Liver (tissue), 9 donors: ENCODE data around the gene ARMC5. TPM values are rescaled to one million over a fixed set of nuclear protein-coding genes. Genes with fewer than 3 reads are reported as not detected.
A peak's percentile ranks its signal among the peaks of the same experiment; 100 is the strongest.

Experiments
- DNase-seq: peaks from one replicate; pipeline ENCODE4 v3.0.0-alpha.2; 2017; ENCODE audit warnings: low spot score
- H3K27ac ChIP-seq, 2 donors: one replicate each; pipeline ENCODE4 v1.7.0; 2013; ENCODE audit warnings: inconsistent platforms in 2 of 2, low read length in 2 of 2, control low read depth in 1 of 2, low read depth in 1 of 2, mild to moderate bottlenecking in 1 of 2
- H3K27me3 ChIP-seq, 4 donors: one replicate each; pipeline versions ENCODE4 v1.6.1 to v1.7.0; 2013; ENCODE audit warnings: low read length in 3 of 4, inconsistent platforms in 1 of 4, mild to moderate bottlenecking in 1 of 4, moderate library complexity in 1 of 4; ENCODE audit not compliant: control insufficient read depth in 4 of 4, insufficient read depth in 4 of 4
- H3K36me3 ChIP-seq, 4 donors: one replicate each; pipeline versions ENCODE4 v1.6.1 to v1.7.0; 2013; ENCODE audit warnings: low read length in 3 of 4, mild to moderate bottlenecking in 3 of 4, low read depth in 1 of 4, moderate library complexity in 1 of 4; ENCODE audit not compliant: control insufficient read depth in 4 of 4, insufficient read depth in 3 of 4
- H3K4me1 ChIP-seq, 4 donors: one replicate each; pipeline versions ENCODE4 v1.6.1 to v1.7.0; 2013; ENCODE audit warnings: low read length in 3 of 4, mild to moderate bottlenecking in 3 of 4, moderate library complexity in 1 of 4; ENCODE audit not compliant: control insufficient read depth in 4 of 4, insufficient read depth in 4 of 4
- H3K4me3 ChIP-seq, 3 donors: one replicate each; pipeline versions ENCODE4 v1.6.1 to v1.7.0; 2013; ENCODE audit warnings: low read length in 3 of 3, control low read depth in 1 of 3, low read depth in 1 of 3, mild to moderate bottlenecking in 1 of 3
- H3K9ac ChIP-seq, 2 donors: one replicate each; pipeline ENCODE4 v1.7.0; 2013; ENCODE audit warnings: low read length in 2 of 2, mild to moderate bottlenecking in 2 of 2, moderate library complexity in 2 of 2, control low read depth in 1 of 2, low read depth in 1 of 2
- H3K9me3 ChIP-seq, 4 donors: one replicate each; pipeline versions ENCODE4 v1.6.1 to v1.7.0; 2013; ENCODE audit warnings: low read length in 3 of 4; ENCODE audit not compliant: control insufficient read depth in 4 of 4
- ATF3 ChIP-seq: IDR thresholded peaks from 2 replicates; pipeline ENCODE4 v1.6.1; 2016; ENCODE audit warnings: antibody characterized with exemption
- CTCF ChIP-seq: fragments of 150-350 bp; IDR thresholded peaks from 2 replicates; pipeline ENCODE4 v1.5.1; 2017; ENCODE audit warnings: improper control_type of control experiment, low read depth, low read length; ENCODE audit not compliant: missing input control
- EGR1 ChIP-seq, 2 donors: IDR thresholded peaks; 2 replicates each; pipeline ENCODE4 v1.6.1; 2016 to 2018; ENCODE audit warnings: antibody characterized with exemption in 2 of 2, low read depth in 2 of 2
- FOXA1 ChIP-seq: IDR thresholded peaks from 2 replicates; pipeline ENCODE4 v1.6.1; 2016; ENCODE audit warnings: antibody characterized with exemption
- FOXA2 ChIP-seq: IDR thresholded peaks from 2 replicates; pipeline ENCODE4 v1.6.1; 2016; ENCODE audit warnings: antibody characterized with exemption
- GABPA ChIP-seq, 2 donors: IDR thresholded peaks in 1 of 2; conservative IDR thresholded peaks in 1 of 2; 2 replicates each; pipeline ENCODE4 v1.6.1; 2016; ENCODE audit warnings: antibody characterized with exemption in 2 of 2, mild to moderate bottlenecking in 1 of 2, moderate library complexity in 1 of 2
- HNF4A ChIP-seq, 2 donors: conservative IDR thresholded peaks; 2 replicates each; pipeline ENCODE4 v1.6.1; 2016; ENCODE audit warnings: antibody characterized with exemption in 2 of 2, mild to moderate bottlenecking in 2 of 2
- HNF4G ChIP-seq: IDR thresholded peaks from 2 replicates; pipeline ENCODE4 v1.6.1; 2016; ENCODE audit warnings: antibody characterized with exemption
- JUND ChIP-seq, 2 donors: IDR thresholded peaks; 2 replicates each; pipeline ENCODE4 v1.6.1; 2016; ENCODE audit warnings: antibody characterized with exemption in 2 of 2
- NR2F2 ChIP-seq: IDR thresholded peaks from 2 replicates; pipeline ENCODE4 v1.6.1; 2016; ENCODE audit warnings: antibody characterized with exemption
- RAD21 ChIP-seq, 2 donors: IDR thresholded peaks; 2 replicates each; pipeline ENCODE4 v1.6.1; 2016; ENCODE audit warnings: antibody characterized with exemption in 2 of 2, mild to moderate bottlenecking in 2 of 2
- REST ChIP-seq: IDR thresholded peaks from 2 replicates; pipeline ENCODE4 v1.6.1; 2016; ENCODE audit warnings: antibody characterized with exemption, mild to moderate bottlenecking
- RXRA ChIP-seq, 2 donors: IDR thresholded peaks; 2 replicates each; pipeline ENCODE4 v1.6.1; 2017 to 2018; ENCODE audit warnings: antibody characterized with exemption in 2 of 2, mild to moderate bottlenecking in 1 of 2
- SP1 ChIP-seq: IDR thresholded peaks from 2 replicates; pipeline ENCODE4 v1.6.1; 2018; ENCODE audit warnings: antibody characterized with exemption, mild to moderate bottlenecking
- TAF1 ChIP-seq: conservative IDR thresholded peaks from 2 replicates; pipeline ENCODE4 v1.6.1; 2016; ENCODE audit warnings: antibody characterized with exemption, mild to moderate bottlenecking
- YY1 ChIP-seq: IDR thresholded peaks from 2 replicates; pipeline ENCODE4 v1.6.1; 2016; ENCODE audit warnings: antibody characterized with exemption, mild to moderate bottlenecking
- ZBTB33 ChIP-seq: IDR thresholded peaks from 2 replicates; pipeline ENCODE4 v1.6.1; 2016; ENCODE audit warnings: antibody characterized with exemption
- WGBS: extraction: QIAGEN DNeasy Blood & Tissue Kit; methylation state at CpG from one replicate; pipeline ENCODE4 v1.1.7; 2013; 5-methylcytosine and 5-hydroxymethylcytosine counted together
- polyA plus RNA-seq, 2 donors: library from polyadenylated mRNA; stranded (reverse) in 1 of 2; unstranded in 1 of 2; fragments of 200-250 nt in 1 of 2; fragments of >200 nt in 1 of 2; fragmentation: Nextera tagmentation in 1 of 2; extraction: Ambion mirVana in 1 of 2; gene quantifications; one replicate each; pipeline versions ENCODE4 v1.2.1 to v1.2.3, GENCODE V29; 2013 to 2015
- total RNA-seq, 2 donors: library from RNA; depleted of rRNA; stranded (reverse); fragments of >200 nt; gene quantifications; one replicate each; pipeline ENCODE4 v1.2.3, GENCODE V29; 2014
- TF ChIP-seq, protein P1 (sequence below): IDR thresholded peaks from 2 replicates; pipeline ENCODE4 v1.6.1; 2016; ENCODE audit warnings: antibody characterized with exemption
- donor health status: healthy.
- donor health status: healthy.
- donor health status: healthy.
- donor health status: healthy.
- donor health status: healthy.

The ARMC5 gene
- total and polyA plus RNA-seq, 4 donors = 5.4 to 13.3 (median 11.4) TPM

DNA sequence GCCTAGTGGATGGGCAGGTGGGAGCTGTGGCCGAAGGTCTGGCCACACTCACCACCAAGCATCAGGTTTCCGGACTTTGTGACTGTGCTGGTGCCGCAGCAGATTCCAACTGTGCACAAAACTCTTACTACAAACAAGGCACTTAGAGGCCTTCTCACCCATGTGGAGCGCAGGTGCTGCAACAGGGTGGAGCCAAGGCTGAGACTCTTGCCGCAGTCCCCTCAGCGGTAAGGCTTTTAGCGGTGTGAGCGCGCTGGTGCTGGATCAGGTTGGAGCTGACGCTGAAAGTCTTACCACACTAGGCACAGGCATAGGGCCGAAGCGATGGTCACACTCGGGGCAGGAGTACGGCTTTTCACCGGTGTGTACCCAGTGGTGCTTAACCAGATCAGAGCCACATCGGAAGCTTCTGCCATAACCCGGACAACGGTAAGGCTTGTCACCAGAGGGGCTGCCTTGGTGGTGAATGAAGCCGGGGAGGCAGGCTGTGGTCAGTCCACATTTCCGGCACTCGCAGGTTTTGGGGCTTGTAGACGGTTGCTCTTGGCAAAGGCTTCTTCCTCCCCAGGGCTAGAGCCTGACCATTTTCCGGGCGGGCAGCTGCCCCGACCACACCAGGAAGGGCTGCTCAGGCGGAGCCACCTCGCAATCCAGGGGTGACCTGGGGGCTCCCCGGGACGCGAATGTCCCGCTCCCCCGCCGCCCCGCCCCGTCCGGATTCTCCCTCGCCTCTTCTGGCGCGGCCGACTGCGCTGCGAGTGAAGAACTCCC lies 1.0 kb upstream of the ARMC5 start:
- TF ChIP-seq, protein P1, sequence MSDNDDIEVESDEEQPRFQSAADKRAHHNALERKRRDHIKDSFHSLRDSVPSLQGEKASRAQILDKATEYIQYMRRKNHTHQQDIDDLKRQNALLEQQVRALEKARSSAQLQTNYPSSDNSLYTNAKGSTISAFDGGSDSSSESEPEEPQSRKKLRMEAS = peak; percentile 28
- TF ChIP-seq NR2F2 (no peak), REST (no peak), ATF3 (no peak), EGR1 (IDR thresholded peaks at IDR 0.05; ENCODE audit: low read depth in 2 of 2) (no peak), HNF4A (conservative IDR thresholded peaks at IDR 0.05) (peak; percentile 65 to 71), RXRA (IDR thresholded peaks at IDR 0.05) (peak in 1 of 2 donors; percentile 18), FOXA2 (no peak), HNF4G (no peak), SP1 (peak; percentile 70), ZBTB33 (no peak), FOXA1 (no peak), TAF1 (peak; percentile 53), RAD21 (IDR thresholded peaks at IDR 0.05) (peak; percentile 27 to 65), CTCF (peak; percentile 32), YY1 (no peak), JUND (IDR thresholded peaks at IDR 0.05) (no peak), GABPA (IDR thresholded peaks at IDR 0.05 in 1 of 2, conservative IDR thresholded peaks at IDR 0.05 in 1 of 2) (no peak)
- Histone ChIP-seq H3K9me3 (no peaks in the 10 kb centered on the region), H3K36me3 (no peaks in the 10 kb centered on the region), H3K27me3 (no peaks in the 10 kb centered on the region), H3K4me3 (peak overlapping the region; percentile 66 to 82 (median 74)), H3K9ac (peak overlapping the region; percentile 63 to 72), H3K4me1 (peaks cover 29 to 66% (median 56%) of the 10 kb centered on the region in 4 donors), H3K27ac (peak overlapping the region; percentile 97 to 98)
- under 1% methylated on average over 42 of the region's 42 CpGs for WGBS
- peak; percentile 64 for DNase-seq
